H54 (cell line): ENCODE data around the gene HILPDA.
"Not testable (repeated sequence)": the region's sequence is repeated elsewhere in the genome, so short reads cannot be mapped to it uniquely, and the experiment has no call there.

Source experiments
- DNase-seq: peaks from one replicate; pipeline ENCODE4 v3.0.0; 2011; ENCODE audit warnings: low spot score, mixed read lengths; ENCODE audit not compliant: insufficient read length
- FAIRE-seq: peaks from 3 replicates; lab custom pipeline; 2011; peaks lifted over from hg19 to GRCh38; lab: Jason Lieb, UNC
- POLR2A ChIP-seq: IDR thresholded peaks from 2 replicates; pipeline ENCODE4 v1.6.1; 2011; ENCODE audit warnings: low read depth, mild to moderate bottlenecking, low read length

Gene HILPDA

GRCh38 chr7:128476402-128477335 lies 21.0 kb downstream of the HILPDA start, which contains the start of gene METTL2B:
Gene METTL2B (plus strand): TSS chr7:128476748. CDS start chr7:128476766, 18 bp downstream.
- TF ChIP-seq POLR2A, result peak; percentile 67
- DNase-seq (peak; percentile 62), FAIRE-seq (peak; percentile 74)

- not testable (repeated sequence) for FAIRE-seq, DNase-seq
Measured at GRCh38 chr7:128477336-128477690, 21.6 kb downstream of the HILPDA start.

- not testable (repeated sequence) for FAIRE-seq
Measured at GRCh38 chr7:128479082-128479481, 23.4 kb downstream of the HILPDA start.

GRCh38 chr7:128488134-128488533 lies 32.5 kb downstream of the HILPDA start:
- not testable (repeated sequence) for FAIRE-seq, DNase-seq

More at GRCh38 chr7:128479082-128479481, 23.4 kb downstream of the HILPDA start:
- DNase-seq, result not testable (repeated sequence)

GRCh38 chr7:128497405-128497804 lies 41.7 kb downstream of the HILPDA start:
- TF ChIP-seq POLR2A, result no peak
- DNase-seq (no peak), FAIRE-seq (no peak)

GRCh38 chr7:128505416-128505815 lies 49.7 kb downstream of the HILPDA start:
- not testable (repeated sequence) for DNase-seq, FAIRE-seq

GRCh38 chr7:128506819-128507218 lies 51.1 kb downstream of the HILPDA start:
- DNase-seq, FAIRE-seq: not testable (repeated sequence)

GRCh38 chr7:128507321-128507993 lies 51.8 kb downstream of the HILPDA start:
- not testable (repeated sequence) for DNase-seq, FAIRE-seq
